Endothelial cell (in vitro differentiated cells): ENCODE data around the gene CORO2B. TPM values are rescaled to one million over a fixed set of nuclear protein-coding genes. Genes with fewer than 3 reads are reported as not detected.
A peak's percentile ranks its signal among the peaks of the same experiment; 100 is the strongest.

Experiments
- DNase-seq: peaks from one replicate; pipeline ENCODE4 v3.0.0; 2021; ENCODE audit warnings: low spot score
- H3K27ac Mint-ChIP-seq: one replicate; pipeline ENCODE4 v1.8.0; 2021; ENCODE audit warnings: mixed read lengths, inconsistent platforms; ENCODE audit not compliant: unreplicated experiment
- H3K27me3 Mint-ChIP-seq: one replicate; pipeline ENCODE4 v1.8.0; 2021; ENCODE audit warnings: mild to moderate bottlenecking, moderate library complexity, mixed read lengths, inconsistent platforms; ENCODE audit not compliant: unreplicated experiment
- H3K36me3 Mint-ChIP-seq: one replicate; pipeline ENCODE4 v1.8.0; 2021; ENCODE audit warnings: mild to moderate bottlenecking, low read depth, mixed read lengths, inconsistent platforms; ENCODE audit not compliant: unreplicated experiment
- H3K4me1 Mint-ChIP-seq: one replicate; pipeline ENCODE4 v1.8.0; 2021; ENCODE audit warnings: mild to moderate bottlenecking, mixed read lengths, inconsistent platforms; ENCODE audit not compliant: unreplicated experiment
- H3K4me3 Mint-ChIP-seq: one replicate; pipeline ENCODE4 v1.8.0; 2021; ENCODE audit warnings: mild to moderate bottlenecking, mixed read lengths, inconsistent platforms; ENCODE audit not compliant: unreplicated experiment
- H3K9me3 Mint-ChIP-seq: one replicate; pipeline ENCODE4 v1.8.0; 2021; ENCODE audit warnings: mixed read lengths, inconsistent platforms; ENCODE audit not compliant: unreplicated experiment
- CTCF ChIP-seq: fragments of 200-600 bp; sonication (generic); IDR thresholded peaks from one replicate; pipeline ENCODE4 v1.5.0; 2021; ENCODE audit warnings: antibody characterized with exemption; ENCODE audit not compliant: unreplicated experiment
- total RNA-seq: library from RNA; stranded (reverse); fragmentation: NEBNext Ultra II Directional; extraction: Animal tissue kit (Norgen Biotek cat#: 25700); gene quantifications from one replicate; pipeline ENCODE4 v1.2.1, GENCODE V29; 2021; ENCODE audit not compliant: unreplicated experiment

Gene CORO2B
- total RNA-seq, 1 donor from 2014 or later, result 71.7 TPM

GRCh38 chr15:68586274-68586961 lies 7.6 kb downstream of the CORO2B start:
- Mint-ChIP-seq H3K4me3 (no peak overlapping the region), H3K36me3 (no peaks in the 10 kb centered on the region), H3K27me3 (peaks cover 16% of the 10 kb centered on the region), H3K4me1 (peaks cover 79% of the 10 kb centered on the region), H3K9me3 (no peaks in the 10 kb centered on the region), H3K27ac (peak overlapping the region; percentile 13)
- no peak for TF ChIP-seq CTCF
- DNase-seq, result no peak

- peaks cover 75% of the 10 kb centered on the region for H3K4me1 Mint-ChIP-seq
- no peak overlapping the region for H3K4me3 Mint-ChIP-seq
- H3K27ac Mint-ChIP-seq, result peak overlapping the region; percentile 43
- TF ChIP-seq CTCF, result no peak
- H3K9me3 Mint-ChIP-seq, result no peaks in the 10 kb centered on the region
- no peak for DNase-seq
- no peaks in the 10 kb centered on the region for H3K36me3 Mint-ChIP-seq
- peaks cover 11% of the 10 kb centered on the region for H3K27me3 Mint-ChIP-seq
These were observed 9.1 kb downstream of the CORO2B start for GRCh38 chr15:68587769-68588385.

GRCh38 chr15:68589053-68589452 lies 10.3 kb downstream of the CORO2B start:
- no peak overlapping the region for H3K4me3 Mint-ChIP-seq

GRCh38 chr15:68589783-68590710 lies 11.3 kb downstream of the CORO2B start:
- H3K27me3 Mint-ChIP-seq, result peaks cover 11% of the 10 kb centered on the region
- peak overlapping the region; percentile 44 for H3K27ac Mint-ChIP-seq
- no peaks in the 10 kb centered on the region for H3K9me3 Mint-ChIP-seq
- no peak for TF ChIP-seq CTCF
- no peak for DNase-seq
- no peaks in the 10 kb centered on the region for H3K36me3 Mint-ChIP-seq
- peaks cover 88% of the 10 kb centered on the region for H3K4me1 Mint-ChIP-seq
- H3K4me3 Mint-ChIP-seq, result no peak overlapping the region

More at GRCh38 chr15:68589053-68589452, 10.3 kb downstream of the CORO2B start:
- Mint-ChIP-seq H3K4me1 (peaks cover 80% of the 10 kb centered on the region), H3K36me3 (no peaks in the 10 kb centered on the region), H3K27ac (no peak overlapping the region), H3K9me3 (no peaks in the 10 kb centered on the region), H3K27me3 (peaks cover 13% of the 10 kb centered on the region)
- no peak for TF ChIP-seq CTCF
- DNase-seq, result no peak
